ENCODE results near the gene SCAPER. TPM values are rescaled to one million over a fixed set of nuclear protein-coding genes. Genes with fewer than 3 reads are reported as not detected.

The SCAPER gene
- total and polyA plus RNA-seq, 8 donors, result 4.9 to 136 (median 18.2) TPM

DNA sequence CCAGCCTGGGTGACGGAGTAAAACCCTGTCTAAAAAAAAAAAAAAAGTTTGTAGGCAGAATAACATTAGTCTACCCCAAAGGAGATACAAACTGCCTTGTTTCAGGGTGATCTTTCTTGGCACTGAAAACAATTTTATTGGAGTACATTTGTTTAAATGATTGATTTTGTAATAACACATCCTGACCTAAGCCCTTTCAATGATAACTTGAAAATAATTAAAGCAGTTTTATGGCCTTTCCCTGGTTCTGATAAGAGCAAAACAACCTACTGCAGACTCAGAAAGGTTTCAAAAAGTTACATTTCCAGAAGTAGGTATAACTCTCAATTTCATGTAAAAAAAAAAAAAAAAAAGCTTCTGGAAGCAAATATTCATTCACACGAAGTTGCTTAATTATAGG, 404.1 kb downstream of the SCAPER start:
- Histone ChIP-seq H3K27ac (no peak overlapping the region), H3K9me3 (no peaks in the 10 kb centered on the region), H3K27me3 (no peaks in the 10 kb centered on the region), H3K4me1 (peaks cover 0 to 9% (median 0%) of the 10 kb centered on the region in 4 donors), H3K36me3 (peaks cover 0 to 16% (median 5%) of the 10 kb centered on the region in 4 donors), H3K4me3 (no peak overlapping the region)
- no peak for DNase-seq
- WGBS, 5 donors, result 69 to 85% (median 79%) methylated on average over 2 of the region's 2 CpGs
- no peak for TF ChIP-seq EP300 (IDR thresholded peaks at IDR 0.05)
- no peak for TF ChIP-seq CTCF (IDR thresholded peaks at IDR 0.05)
- no peak for TF ChIP-seq POLR2A (IDR thresholded peaks at IDR 0.05)
- TF ChIP-seq POLR2AphosphoS5 (IDR thresholded peaks at IDR 0.05), result no peak
- intact Hi-C loops (cut with DNase I; ENCODE audit: low total_unique reads), result no loop called here

GRCh38 chr15:76495487-76495886, 409.7 kb downstream of the SCAPER start:
- no peak for TF ChIP-seq POLR2AphosphoS5 (IDR thresholded peaks at IDR 0.05)
- no peak for TF ChIP-seq CTCF (IDR thresholded peaks at IDR 0.05)
- TF ChIP-seq POLR2A (IDR thresholded peaks at IDR 0.05), result no peak
- TF ChIP-seq EP300 (IDR thresholded peaks at IDR 0.05), result no peak
- Histone ChIP-seq H3K4me3 (no peak overlapping the region), H3K36me3 (no peaks in the 10 kb centered on the region), H3K4me1 (no peaks in the 10 kb centered on the region), H3K27me3 (no peaks in the 10 kb centered on the region), H3K9me3 (no peaks in the 10 kb centered on the region), H3K27ac (no peak overlapping the region)
- no peak for DNase-seq
- WGBS, 5 donors, result 88 to 96% (median 93%) methylated on average over 4 of the region's 4 CpGs
- intact Hi-C loops (cut with DNase I; ENCODE audit: low total_unique reads), result no loop called here

- H3K36me3 ChIP-seq, result no peaks in the 10 kb centered on the region
- H3K27ac ChIP-seq, result no peak overlapping the region
- no peak for TF ChIP-seq POLR2AphosphoS5 (IDR thresholded peaks at IDR 0.05)
- no peak for TF ChIP-seq POLR2A (IDR thresholded peaks at IDR 0.05)
- no peak for TF ChIP-seq EP300 (IDR thresholded peaks at IDR 0.05)
- no peak for TF ChIP-seq CTCF (IDR thresholded peaks at IDR 0.05)
- H3K4me1 ChIP-seq, result no peaks in the 10 kb centered on the region
- no peaks in the 10 kb centered on the region for H3K27me3 ChIP-seq
- H3K4me3 ChIP-seq, result no peak overlapping the region
- H3K9me3 ChIP-seq, result no peaks in the 10 kb centered on the region
- intact Hi-C loops (cut with DNase I; ENCODE audit: low total_unique reads), result no loop called here
- WGBS, 5 donors, result 74 to 100% (median 89%) methylated on average over 1 of the region's 1 CpG
- DNase-seq, result no peak
Observed at GRCh38 chr15:76492538-76492937, 412.6 kb downstream of the SCAPER start.

GRCh38 chr15:76483752-76484151, 421.4 kb downstream of the SCAPER start:
- H3K9me3 ChIP-seq, result no peaks in the 10 kb centered on the region
- H3K27me3 ChIP-seq, result no peaks in the 10 kb centered on the region
- no peak for DNase-seq
- no peak overlapping the region for H3K27ac ChIP-seq
- intact Hi-C loops (cut with DNase I; ENCODE audit: low total_unique reads), result no loop called here
- WGBS, 5 donors, result 90 to 98% (median 95%) methylated on average over 2 of the region's 2 CpGs
- no peaks in the 10 kb centered on the region for H3K36me3 ChIP-seq
- no peak for TF ChIP-seq CTCF (IDR thresholded peaks at IDR 0.05)
- TF ChIP-seq POLR2A (IDR thresholded peaks at IDR 0.05), result no peak
- no peak for TF ChIP-seq EP300 (IDR thresholded peaks at IDR 0.05)
- no peak for TF ChIP-seq POLR2AphosphoS5 (IDR thresholded peaks at IDR 0.05)
- no peak overlapping the region for H3K4me3 ChIP-seq
- peaks cover 0 to 5% (median 0%) of the 10 kb centered on the region in 4 donors for H3K4me1 ChIP-seq
